ENCODE results near the gene DAPL1.
"Not testable (repeated sequence)": the region's sequence is repeated elsewhere in the genome, so short reads cannot be mapped to it uniquely, and the experiment has no call there.

- TF ChIP-seq CTCF (conservative IDR thresholded peaks at IDR 0.05; ENCODE audit: low read length); EZH2phosphoT487 (IDR thresholded peaks at IDR 0.05; ENCODE audit: borderline replicate concordance, low read depth, low read length): not testable (repeated sequence)
These were observed 52.4 kb downstream of the DAPL1 start for GRCh38 chr2:158847526-158847925.
